ENCODE results near the gene PCDHGA8.
A peak's percentile ranks its signal among the peaks of the same experiment; 100 is the strongest.

The PCDHGA8 gene

GRCh38 chr5:141356133-141356532 lies 36.3 kb upstream of the PCDHGA8 start:
- Histone ChIP-seq H2AFZ (ENCODE audit: low read depth, low read length, severe bottlenecking) (no peak overlapping the region), H3K79me2 (ENCODE audit: insufficient read depth, low read length) (no peaks in the 10 kb centered on the region), H3K27me3 (ENCODE audit: low read length) (no peaks in the 10 kb centered on the region), H3K36me3 (ENCODE audit: low read length) (no peaks in the 10 kb centered on the region; the same call in 1 of the 2 replicates), H3K9me2 (replicated peaks; ENCODE audit: insufficient read depth, low read length) (no peaks in the 10 kb centered on the region), H3K4me3 (ENCODE audit: insufficient read depth, low read length, poor library complexity, severe bottlenecking) (no peak overlapping the region), H3K27ac (ENCODE audit: low read depth, low read length) (no peak overlapping the region), H3F3A (ENCODE audit: insufficient read depth) (0 out of 2 replicates have a peak, but pooled peaks cover 5% of the 10 kb centered on the region), H3K9me3 (ENCODE audit: insufficient read depth, low read length) (peaks cover 7% of the 10 kb centered on the region; the same call in 1 of the 2 replicates), H3K4me2 (ENCODE audit: low read depth, low read length, poor library complexity, severe bottlenecking) (no peak overlapping the region), H3K9ac (ENCODE audit: low read length) (no peak overlapping the region), H4K20me1 (ENCODE audit: low read depth, low read length) (no peaks in the 10 kb centered on the region)
- no peak for TF ChIP-seq EZH2phosphoT487 (conservative IDR thresholded peaks at IDR 0.05; ENCODE audit: low read length)
- TF ChIP-seq CTCF (IDR thresholded peaks at IDR 0.05; ENCODE audit: insufficient read depth, low read length, poor library complexity, severe bottlenecking) = no peak

GRCh38 chr5:141356950-141357349 lies 35.5 kb upstream of the PCDHGA8 start:
- Histone ChIP-seq H3F3A (ENCODE audit: insufficient read depth) (0 out of 2 replicates have a peak, but pooled peaks cover 5% of the 10 kb centered on the region), H3K9me3 (ENCODE audit: insufficient read depth, low read length) (peaks cover 11% of the 10 kb centered on the region; the same call in 1 of the 2 replicates), H3K27me3 (ENCODE audit: low read length) (no peaks in the 10 kb centered on the region), H3K9me2 (replicated peaks; ENCODE audit: insufficient read depth, low read length) (no peaks in the 10 kb centered on the region), H3K36me3 (ENCODE audit: low read length) (no peaks in the 10 kb centered on the region; the same call in 1 of the 2 replicates), H3K79me2 (ENCODE audit: insufficient read depth, low read length) (no peaks in the 10 kb centered on the region), H3K4me2 (ENCODE audit: low read depth, low read length, poor library complexity, severe bottlenecking) (no peak overlapping the region), H3K9ac (ENCODE audit: low read length) (no peak overlapping the region), H3K4me3 (ENCODE audit: insufficient read depth, low read length, poor library complexity, severe bottlenecking) (no peak overlapping the region), H2AFZ (ENCODE audit: low read depth, low read length, severe bottlenecking) (no peak overlapping the region), H3K27ac (ENCODE audit: low read depth, low read length) (no peak overlapping the region), H4K20me1 (ENCODE audit: low read depth, low read length) (no peaks in the 10 kb centered on the region)
- TF ChIP-seq EZH2phosphoT487 (conservative IDR thresholded peaks at IDR 0.05; ENCODE audit: low read length) (no peak), CTCF (IDR thresholded peaks at IDR 0.05; ENCODE audit: insufficient read depth, low read length, poor library complexity, severe bottlenecking) (no peak)

- no peaks in the 10 kb centered on the region for H3K27me3 ChIP-seq (ENCODE audit: low read length)
- peak; percentile 76 for TF ChIP-seq CTCF (IDR thresholded peaks at IDR 0.05; ENCODE audit: insufficient read depth, low read length, poor library complexity, severe bottlenecking)
- no peak for TF ChIP-seq EZH2phosphoT487 (conservative IDR thresholded peaks at IDR 0.05; ENCODE audit: low read length)
- H2AFZ ChIP-seq (ENCODE audit: low read depth, low read length, severe bottlenecking) = peak within 1 kb of the TSS; percentile 89
- H3K9ac ChIP-seq (ENCODE audit: low read length) = peak within 1 kb of the TSS; percentile 58
- no peaks in the 10 kb centered on the region for H3K9me2 ChIP-seq (replicated peaks; ENCODE audit: insufficient read depth, low read length)
- H3K4me2 ChIP-seq (ENCODE audit: low read depth, low read length, poor library complexity, severe bottlenecking) = peak within 1 kb of the TSS; percentile 58
- peaks cover 10% of the 10 kb centered on the region; the same call in 1 of the 2 replicates for H3K36me3 ChIP-seq (ENCODE audit: low read length)
- peak within 1 kb of the TSS; percentile 65 for H3K4me3 ChIP-seq (ENCODE audit: insufficient read depth, low read length, poor library complexity, severe bottlenecking)
- 0 out of 2 replicates have a peak within 1 kb of the TSS, but pooled peaks have one; percentile 17 for H3K27ac ChIP-seq (ENCODE audit: low read depth, low read length)
- H3F3A ChIP-seq (ENCODE audit: insufficient read depth) = peaks cover 4% of the 10 kb centered on the region; the same call in 1 of the 2 replicates
- no peaks in the 10 kb centered on the region for H3K79me2 ChIP-seq (ENCODE audit: insufficient read depth, low read length)
- H4K20me1 ChIP-seq (ENCODE audit: low read depth, low read length) = no peaks in the 10 kb centered on the region
- peaks cover 27% of the 10 kb centered on the region; the same call in 1 of the 2 replicates for H3K9me3 ChIP-seq (ENCODE audit: insufficient read depth, low read length)
These were observed 32.5 kb upstream of the PCDHGA8 start, which contains the start of gene PCDHGB2 for GRCh38 chr5:141359790-141360426. Gene PCDHGB2, plus strand, starts transcription at chr5:141359994. Its CDS starts 142 bp downstream, at chr5:141360136.
